Liver (tissue), 9 donors: Measurements from ENCODE around the gene SAMSN1. TPM values are rescaled to one million over a fixed set of nuclear protein-coding genes. Genes with fewer than 3 reads are reported as not detected.

Experiments
- DNase-seq: peaks from one replicate; pipeline ENCODE4 v3.0.0-alpha.2; 2017; ENCODE audit warnings: low spot score
- H3K27ac ChIP-seq, 2 donors: one replicate each; pipeline ENCODE4 v1.7.0; 2013; ENCODE audit warnings: inconsistent platforms in 2 of 2, low read length in 2 of 2, control low read depth in 1 of 2, low read depth in 1 of 2, mild to moderate bottlenecking in 1 of 2
- H3K27me3 ChIP-seq, 4 donors: one replicate each; pipeline versions ENCODE4 v1.6.1 to v1.7.0; 2013; ENCODE audit warnings: low read length in 3 of 4, inconsistent platforms in 1 of 4, mild to moderate bottlenecking in 1 of 4, moderate library complexity in 1 of 4; ENCODE audit not compliant: control insufficient read depth in 4 of 4, insufficient read depth in 4 of 4
- H3K36me3 ChIP-seq, 4 donors: one replicate each; pipeline versions ENCODE4 v1.6.1 to v1.7.0; 2013; ENCODE audit warnings: low read length in 3 of 4, mild to moderate bottlenecking in 3 of 4, low read depth in 1 of 4, moderate library complexity in 1 of 4; ENCODE audit not compliant: control insufficient read depth in 4 of 4, insufficient read depth in 3 of 4
- H3K4me1 ChIP-seq, 4 donors: one replicate each; pipeline versions ENCODE4 v1.6.1 to v1.7.0; 2013; ENCODE audit warnings: low read length in 3 of 4, mild to moderate bottlenecking in 3 of 4, moderate library complexity in 1 of 4; ENCODE audit not compliant: control insufficient read depth in 4 of 4, insufficient read depth in 4 of 4
- H3K4me3 ChIP-seq, 3 donors: one replicate each; pipeline versions ENCODE4 v1.6.1 to v1.7.0; 2013; ENCODE audit warnings: low read length in 3 of 3, control low read depth in 1 of 3, low read depth in 1 of 3, mild to moderate bottlenecking in 1 of 3
- H3K9ac ChIP-seq, 2 donors: one replicate each; pipeline ENCODE4 v1.7.0; 2013; ENCODE audit warnings: low read length in 2 of 2, mild to moderate bottlenecking in 2 of 2, moderate library complexity in 2 of 2, control low read depth in 1 of 2, low read depth in 1 of 2
- H3K9me3 ChIP-seq, 4 donors: one replicate each; pipeline versions ENCODE4 v1.6.1 to v1.7.0; 2013; ENCODE audit warnings: low read length in 3 of 4; ENCODE audit not compliant: control insufficient read depth in 4 of 4
- ATF3 ChIP-seq: IDR thresholded peaks from 2 replicates; pipeline ENCODE4 v1.6.1; 2016; ENCODE audit warnings: antibody characterized with exemption
- EGR1 ChIP-seq, 2 donors: IDR thresholded peaks; 2 replicates each; pipeline ENCODE4 v1.6.1; 2016 to 2018; ENCODE audit warnings: antibody characterized with exemption in 2 of 2, low read depth in 2 of 2
- FOXA1 ChIP-seq: IDR thresholded peaks from 2 replicates; pipeline ENCODE4 v1.6.1; 2016; ENCODE audit warnings: antibody characterized with exemption
- FOXA2 ChIP-seq: IDR thresholded peaks from 2 replicates; pipeline ENCODE4 v1.6.1; 2016; ENCODE audit warnings: antibody characterized with exemption
- GABPA ChIP-seq, 2 donors: IDR thresholded peaks in 1 of 2; conservative IDR thresholded peaks in 1 of 2; 2 replicates each; pipeline ENCODE4 v1.6.1; 2016; ENCODE audit warnings: antibody characterized with exemption in 2 of 2, mild to moderate bottlenecking in 1 of 2, moderate library complexity in 1 of 2
- HNF4A ChIP-seq, 2 donors: conservative IDR thresholded peaks; 2 replicates each; pipeline ENCODE4 v1.6.1; 2016; ENCODE audit warnings: antibody characterized with exemption in 2 of 2, mild to moderate bottlenecking in 2 of 2
- HNF4G ChIP-seq: IDR thresholded peaks from 2 replicates; pipeline ENCODE4 v1.6.1; 2016; ENCODE audit warnings: antibody characterized with exemption
- JUND ChIP-seq, 2 donors: IDR thresholded peaks; 2 replicates each; pipeline ENCODE4 v1.6.1; 2016; ENCODE audit warnings: antibody characterized with exemption in 2 of 2
- RAD21 ChIP-seq, 2 donors: IDR thresholded peaks; 2 replicates each; pipeline ENCODE4 v1.6.1; 2016; ENCODE audit warnings: antibody characterized with exemption in 2 of 2, mild to moderate bottlenecking in 2 of 2
- REST ChIP-seq: IDR thresholded peaks from 2 replicates; pipeline ENCODE4 v1.6.1; 2016; ENCODE audit warnings: antibody characterized with exemption, mild to moderate bottlenecking
- RXRA ChIP-seq, 2 donors: IDR thresholded peaks; 2 replicates each; pipeline ENCODE4 v1.6.1; 2017 to 2018; ENCODE audit warnings: antibody characterized with exemption in 2 of 2, mild to moderate bottlenecking in 1 of 2
- YY1 ChIP-seq: IDR thresholded peaks from 2 replicates; pipeline ENCODE4 v1.6.1; 2016; ENCODE audit warnings: antibody characterized with exemption, mild to moderate bottlenecking
- ZBTB33 ChIP-seq: IDR thresholded peaks from 2 replicates; pipeline ENCODE4 v1.6.1; 2016; ENCODE audit warnings: antibody characterized with exemption
- WGBS: extraction: QIAGEN DNeasy Blood & Tissue Kit; methylation state at CpG from one replicate; pipeline ENCODE4 v1.1.7; 2013; 5-methylcytosine and 5-hydroxymethylcytosine counted together
- polyA plus RNA-seq, 2 donors: library from polyadenylated mRNA; stranded (reverse) in 1 of 2; unstranded in 1 of 2; fragments of 200-250 nt in 1 of 2; fragments of >200 nt in 1 of 2; fragmentation: Nextera tagmentation in 1 of 2; extraction: Ambion mirVana in 1 of 2; gene quantifications; one replicate each; pipeline versions ENCODE4 v1.2.1 to v1.2.3, GENCODE V29; 2013 to 2015
- total RNA-seq, 2 donors: library from RNA; depleted of rRNA; stranded (reverse); fragments of >200 nt; gene quantifications; one replicate each; pipeline ENCODE4 v1.2.3, GENCODE V29; 2014
- TF ChIP-seq, protein P1 (sequence below): fragments of 150-350 bp; IDR thresholded peaks from 2 replicates; pipeline ENCODE4 v1.5.1; 2017; ENCODE audit warnings: improper control_type of control experiment, low read depth, low read length; ENCODE audit not compliant: missing input control
- donor health status: healthy.
- donor health status: healthy.
- donor health status: healthy.
- donor health status: healthy.
- donor health status: healthy.

Gene SAMSN1
- total and polyA plus RNA-seq, 4 donors: 2.2 to 9.0 (median 3.4) TPM

DNA sequence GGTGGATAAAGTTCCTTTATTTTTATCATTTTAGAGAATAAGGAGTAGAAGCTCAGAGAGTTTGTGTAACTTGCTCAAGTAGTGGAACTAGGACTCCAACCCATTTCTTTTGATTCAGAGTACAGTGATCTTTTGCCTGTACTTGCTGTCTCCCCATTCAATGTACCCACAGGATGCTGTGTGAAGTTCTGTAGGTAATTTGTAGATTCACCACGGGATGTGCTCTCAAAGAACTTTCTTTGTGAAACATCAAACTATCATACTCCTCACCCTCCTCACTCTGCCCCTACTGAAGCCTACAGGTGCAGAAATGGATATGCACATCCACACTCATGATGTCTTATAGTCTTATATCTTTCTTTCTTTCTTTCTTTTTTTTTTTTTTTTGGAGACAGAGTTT lies 97.3 kb downstream of the SAMSN1 start:
- WGBS: 76% methylated on average over 1 of the region's 1 CpG
- no peak for DNase-seq

DNA sequence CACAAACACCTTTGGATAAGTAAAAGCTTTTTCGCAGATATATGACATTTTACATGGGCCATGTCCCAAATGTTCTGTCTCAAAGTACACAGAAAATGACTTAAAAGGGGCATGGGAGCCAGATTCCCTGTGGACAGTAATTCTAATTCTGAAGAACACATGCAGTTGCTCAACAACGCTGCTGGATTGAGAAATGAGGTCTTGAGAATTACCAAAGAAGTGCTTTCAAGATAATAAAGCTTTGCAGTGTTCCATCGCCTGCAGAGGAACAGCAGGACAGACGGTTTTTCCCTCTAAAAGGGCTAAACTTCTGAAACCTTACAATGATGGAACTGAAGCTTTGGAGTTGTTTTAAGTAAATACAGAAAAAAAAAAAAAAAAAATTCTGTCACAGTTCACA lies 107.9 kb downstream of the SAMSN1 start:
- Histone ChIP-seq H3K4me1 (no peaks in the 10 kb centered on the region), H3K9ac (no peak overlapping the region), H3K27ac (no peak overlapping the region), H3K9me3 (no peaks in the 10 kb centered on the region), H3K27me3 (no peaks in the 10 kb centered on the region), H3K36me3 (no peaks in the 10 kb centered on the region), H3K4me3 (no peak overlapping the region)
- DNase-seq: no peak
- TF ChIP-seq YY1 (no peak), ZBTB33 (no peak), HNF4G (no peak), EGR1 (IDR thresholded peaks at IDR 0.05; ENCODE audit: low read depth in 2 of 2) (no peak), JUND (IDR thresholded peaks at IDR 0.05) (no peak), RAD21 (IDR thresholded peaks at IDR 0.05) (no peak)
- WGBS: 71% methylated on average over 4 of the region's 4 CpGs

More for the DNA sequence above, 97.3 kb downstream of the SAMSN1 start:
- Histone ChIP-seq H3K27me3 (peaks cover 0 to 3% (median 0%) of the 10 kb centered on the region in 4 donors), H3K36me3 (no peaks in the 10 kb centered on the region), H3K4me1 (no peaks in the 10 kb centered on the region), H3K9ac (no peak overlapping the region), H3K4me3 (no peak overlapping the region), H3K9me3 (no peaks in the 10 kb centered on the region), H3K27ac (no peak overlapping the region)
- TF ChIP-seq JUND (IDR thresholded peaks at IDR 0.05): no peak
- no peak for TF ChIP-seq ATF3
- no peak for TF ChIP-seq HNF4A (conservative IDR thresholded peaks at IDR 0.05)
- TF ChIP-seq FOXA1: no peak
- no peak for TF ChIP-seq FOXA2
- no peak for TF ChIP-seq GABPA (IDR thresholded peaks at IDR 0.05 in 1 of 2, conservative IDR thresholded peaks at IDR 0.05 in 1 of 2)
- no peak for TF ChIP-seq REST

- Histone ChIP-seq H3K9me3 (no peaks in the 10 kb centered on the region), H3K4me1 (no peaks in the 10 kb centered on the region), H3K27me3 (no peaks in the 10 kb centered on the region), H3K9ac (no peak overlapping the region), H3K27ac (no peak overlapping the region), H3K4me3 (no peak overlapping the region), H3K36me3 (no peaks in the 10 kb centered on the region)
- DNase-seq: no peak
- TF ChIP-seq, protein P1, sequence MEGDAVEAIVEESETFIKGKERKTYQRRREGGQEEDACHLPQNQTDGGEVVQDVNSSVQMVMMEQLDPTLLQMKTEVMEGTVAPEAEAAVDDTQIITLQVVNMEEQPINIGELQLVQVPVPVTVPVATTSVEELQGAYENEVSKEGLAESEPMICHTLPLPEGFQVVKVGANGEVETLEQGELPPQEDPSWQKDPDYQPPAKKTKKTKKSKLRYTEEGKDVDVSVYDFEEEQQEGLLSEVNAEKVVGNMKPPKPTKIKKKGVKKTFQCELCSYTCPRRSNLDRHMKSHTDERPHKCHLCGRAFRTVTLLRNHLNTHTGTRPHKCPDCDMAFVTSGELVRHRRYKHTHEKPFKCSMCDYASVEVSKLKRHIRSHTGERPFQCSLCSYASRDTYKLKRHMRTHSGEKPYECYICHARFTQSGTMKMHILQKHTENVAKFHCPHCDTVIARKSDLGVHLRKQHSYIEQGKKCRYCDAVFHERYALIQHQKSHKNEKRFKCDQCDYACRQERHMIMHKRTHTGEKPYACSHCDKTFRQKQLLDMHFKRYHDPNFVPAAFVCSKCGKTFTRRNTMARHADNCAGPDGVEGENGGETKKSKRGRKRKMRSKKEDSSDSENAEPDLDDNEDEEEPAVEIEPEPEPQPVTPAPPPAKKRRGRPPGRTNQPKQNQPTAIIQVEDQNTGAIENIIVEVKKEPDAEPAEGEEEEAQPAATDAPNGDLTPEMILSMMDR: no peak
- TF ChIP-seq ZBTB33: no peak
- TF ChIP-seq RXRA (IDR thresholded peaks at IDR 0.05): no peak
- TF ChIP-seq EGR1 (IDR thresholded peaks at IDR 0.05; ENCODE audit: low read depth in 2 of 2): no peak
- no peak for TF ChIP-seq GABPA (IDR thresholded peaks at IDR 0.05 in 1 of 2, conservative IDR thresholded peaks at IDR 0.05 in 1 of 2)
- 36% methylated on average over 1 of the region's 1 CpG for WGBS
These were observed 110.7 kb downstream of the SAMSN1 start for GRCh38 chr21:14435423-14435822.
